GM18870 (cell line): Measurements from ENCODE around the gene SUPT20HL1.
A peak's percentile ranks its signal among the peaks of the same experiment; 100 is the strongest.

ENCODE experiments used
- ATAC-seq: cut with Tn5 transposase; IDR thresholded peaks from one replicate; pipeline ENCODE4 v1.9.1; 2021; ENCODE audit warnings: moderate library complexity; ENCODE audit not compliant: unreplicated experiment

The SUPT20HL1 gene

GRCh38 chrX:24395775-24396174 is 35.3 kb downstream of the SUPT20HL1 start:
- peak; percentile 77 for ATAC-seq

- no peak for ATAC-seq
Measured at GRCh38 chrX:24396236-24396930, 35.9 kb downstream of the SUPT20HL1 start.

- no peak for ATAC-seq
Measured at GRCh38 chrX:24396931-24397279, 36.5 kb downstream of the SUPT20HL1 start.

- ATAC-seq, result no peak
Measured at GRCh38 chrX:24398766-24399165, 38.3 kb downstream of the SUPT20HL1 start.

GRCh38 chrX:24399550-24399949 is 39.1 kb downstream of the SUPT20HL1 start:
- no peak for ATAC-seq

- ATAC-seq, result no peak
Measured at GRCh38 chrX:24405959-24406358, 45.5 kb downstream of the SUPT20HL1 start.
